GM23338 (cell line): ENCODE measurements around the gene FANCD2OS. TPM values are rescaled to one million over a fixed set of nuclear protein-coding genes. Genes with fewer than 3 reads are reported as not detected.

ENCODE experiments used
- ATAC-seq: fragments of 200-7000 bp; cut with Tn5 transposase; 3 replicates; pipeline ENCODE4 v1.9.1; 2020
- DNase-seq: peaks from one replicate; pipeline ENCODE4 v3.0.0-alpha.2; 2015; ENCODE audit warnings: low spot score
- H2AFZ ChIP-seq: fragments of 200-600 bp; sonication (generic); 2 replicates; pipeline ENCODE4 v1.8.0; 2016; ENCODE audit warnings: antibody characterized with exemption, mild to moderate bottlenecking, moderate library complexity
- H3F3A ChIP-seq: fragments of 200-600 bp; sonication (generic); replicated peaks from 2 replicates; pipeline ENCODE4 v1.8.0; 2017; ENCODE audit warnings: antibody characterized with exemption, mixed run types, low read depth
- H3K27ac ChIP-seq: fragments of 200-600 bp; sonication (generic); 2 replicates; pipeline ENCODE4 v1.6.1; 2016; ENCODE audit warnings: low read depth
- H3K27me3 ChIP-seq: fragments of 200-600 bp; sonication (generic); 2 replicates; pipeline ENCODE4 v1.8.0; 2016; ENCODE audit warnings: mild to moderate bottlenecking, mixed run types, moderate library complexity; ENCODE audit not compliant: insufficient read depth
- H3K36me3 ChIP-seq: fragments of 200-600 bp; sonication (generic); 2 replicates; pipeline ENCODE4 v1.8.0; 2016; ENCODE audit warnings: mild to moderate bottlenecking; ENCODE audit not compliant: insufficient read depth
- H3K4me1 ChIP-seq: fragments of 200-600 bp; sonication (generic); 2 replicates; pipeline ENCODE4 v1.8.0; 2016; ENCODE audit warnings: mild to moderate bottlenecking, moderate library complexity; ENCODE audit not compliant: insufficient read depth
- H3K4me2 ChIP-seq: fragments of 200-600 bp; sonication (generic); 2 replicates; pipeline ENCODE4 v1.7.1; 2017; ENCODE audit warnings: mixed run types
- H3K4me3 ChIP-seq: fragments of 200-600 bp; sonication (generic); 2 replicates; pipeline ENCODE4 v1.6.1; 2016; ENCODE audit warnings: mixed run types
- H3K79me2 ChIP-seq: fragments of 200-600 bp; sonication (generic); replicated peaks from 2 replicates; pipeline ENCODE4 v1.8.0; 2017; ENCODE audit warnings: mild to moderate bottlenecking; ENCODE audit not compliant: insufficient read depth
- H3K9me2 ChIP-seq: fragments of 200-600 bp; sonication (generic); 2 replicates; pipeline ENCODE4 v1.8.0; 2017; ENCODE audit not compliant: insufficient read depth
- H4K20me1 ChIP-seq: fragments of 200-600 bp; sonication (generic); replicated peaks from 2 replicates; pipeline ENCODE4 v1.8.0; 2017; ENCODE audit warnings: mild to moderate bottlenecking; ENCODE audit not compliant: insufficient read depth
- H3K27ac Mint-ChIP-seq: 2 replicates; pipeline ENCODE4 v1.8.0; 2020; ENCODE audit warnings: inconsistent platforms, mild to moderate bottlenecking, moderate library complexity, mixed read lengths
- H3K27me3 Mint-ChIP-seq: 3 replicates; pipeline ENCODE4 v1.8.0; 2022; ENCODE audit warnings: low read depth, mild to moderate bottlenecking, moderate library complexity, mixed read lengths, inconsistent platforms; ENCODE audit not compliant: insufficient read depth, poor library complexity
- H3K36me3 Mint-ChIP-seq: 3 replicates; pipeline ENCODE4 v1.8.0; 2021; ENCODE audit warnings: low read depth, mild to moderate bottlenecking, inconsistent platforms, moderate library complexity, mixed read lengths
- H3K4me1 Mint-ChIP-seq: 3 replicates; pipeline ENCODE4 v1.8.0; 2020; ENCODE audit warnings: mild to moderate bottlenecking, inconsistent platforms, mixed read lengths
- H3K4me3 Mint-ChIP-seq: 3 replicates; pipeline ENCODE4 v1.8.0; 2021; ENCODE audit warnings: moderate library complexity, mild to moderate bottlenecking, inconsistent platforms, mixed read lengths
- H3K9me3 Mint-ChIP-seq: 3 replicates; pipeline ENCODE4 v1.8.0; 2020; ENCODE audit warnings: moderate library complexity, mild to moderate bottlenecking, inconsistent platforms, mixed read lengths
- EZH2phosphoT487 ChIP-seq: fragments of 200-600 bp; sonication (generic); IDR thresholded peaks from one replicate; pipeline ENCODE4 v1.8.1; 2018; ENCODE audit warnings: antibody characterized with exemption; ENCODE audit not compliant: unreplicated experiment
- JUNB ChIP-seq: IDR thresholded peaks from one replicate; pipeline ENCODE4 v1.6.1; 2016; ENCODE audit warnings: antibody characterized with exemption; ENCODE audit not compliant: unreplicated experiment
- NANOG ChIP-seq: IDR thresholded peaks from 2 replicates; pipeline ENCODE4 v1.6.1; 2016; ENCODE audit warnings: antibody characterized with exemption, borderline replicate concordance
- POLR2AphosphoS5 ChIP-seq: IDR thresholded peaks from 2 replicates; pipeline ENCODE4 v1.6.1; 2016; ENCODE audit warnings: antibody characterized with exemption, low read depth
- STAT1 ChIP-seq: IDR thresholded peaks from one replicate; pipeline ENCODE4 v1.6.1; 2016; ENCODE audit warnings: antibody characterized with exemption; ENCODE audit not compliant: unreplicated experiment
- ZNF114 ChIP-seq: fragments of 250-450 bp; sonication (Bioruptor Pico); IDR thresholded peaks from 2 replicates; pipeline ENCODE4 v1.5.0; 2020; ENCODE audit warnings: mild to moderate bottlenecking, moderate library complexity
- polyA plus RNA-seq: library from polyadenylated mRNA; unstranded; fragments of >200 nt; fragmentation: Nextera tagmentation; extraction: Ambion mirVana; gene quantifications from 2 replicates; pipeline ENCODE4 v1.2.1, GENCODE V29; 2016
- total RNA-seq: library from RNA; depleted of rRNA; stranded (reverse); fragments of >200 nt; shearing (Covaris generic); gene quantifications from 2 replicates; pipeline ENCODE4 v1.2.3, GENCODE V29; 2014
- TF ChIP-seq, protein P1 (sequence below): fragments of 250-450 bp; sonication (Bioruptor Pico); IDR thresholded peaks from 2 replicates; pipeline ENCODE4 v1.5.0; 2020; ENCODE audit warnings: mild to moderate bottlenecking, moderate library complexity
- TF ChIP-seq, protein P2 (sequence below), 2 experiments: fragments of 200-600 bp in 1 of 2; sonication (generic) in 1 of 2; conservative IDR thresholded peaks; 2 replicates each; pipeline versions ENCODE4 v1.5.1 to v1.6.1; 2016 to 2017; ENCODE audit warnings: antibody characterized with exemption in 2 of 2, low read depth in 2 of 2, mild to moderate bottlenecking in 2 of 2, moderate library complexity in 1 of 2
- TF ChIP-seq, protein P3 (sequence below): IDR thresholded peaks from 2 replicates; pipeline ENCODE4 v1.6.1; 2016; ENCODE audit warnings: antibody characterized with exemption
- TF ChIP-seq, protein P4 (sequence below): IDR thresholded peaks from one replicate; pipeline ENCODE4 v1.6.1; 2018; ENCODE audit warnings: antibody characterized with exemption; ENCODE audit not compliant: unreplicated experiment

Gene FANCD2OS
- total and polyA plus RNA-seq, 2 experiments from 2014 or later, result 0.94 TPM; not detected in 1

DNA sequence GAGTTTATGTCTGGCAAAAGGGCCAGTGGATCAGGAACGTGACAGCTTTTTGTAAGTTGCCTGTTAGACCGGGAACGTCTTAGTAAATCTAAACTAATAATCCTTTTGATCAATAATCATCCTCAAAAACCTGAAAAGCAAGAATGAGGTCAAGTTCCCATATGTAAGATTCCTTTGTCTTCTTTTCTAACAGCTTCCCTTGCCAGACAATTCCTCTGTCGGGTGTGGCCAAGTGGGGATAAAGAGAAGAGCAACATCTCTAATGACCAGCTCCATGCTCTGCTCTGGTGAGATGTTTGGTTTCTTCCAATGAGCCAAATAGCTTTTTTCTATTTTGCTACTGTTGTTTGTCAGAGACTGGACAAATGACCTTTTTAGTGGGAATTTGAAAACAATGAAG lies 19.8 kb downstream of the FANCD2OS start (continued):
- TF ChIP-seq, protein P1, sequence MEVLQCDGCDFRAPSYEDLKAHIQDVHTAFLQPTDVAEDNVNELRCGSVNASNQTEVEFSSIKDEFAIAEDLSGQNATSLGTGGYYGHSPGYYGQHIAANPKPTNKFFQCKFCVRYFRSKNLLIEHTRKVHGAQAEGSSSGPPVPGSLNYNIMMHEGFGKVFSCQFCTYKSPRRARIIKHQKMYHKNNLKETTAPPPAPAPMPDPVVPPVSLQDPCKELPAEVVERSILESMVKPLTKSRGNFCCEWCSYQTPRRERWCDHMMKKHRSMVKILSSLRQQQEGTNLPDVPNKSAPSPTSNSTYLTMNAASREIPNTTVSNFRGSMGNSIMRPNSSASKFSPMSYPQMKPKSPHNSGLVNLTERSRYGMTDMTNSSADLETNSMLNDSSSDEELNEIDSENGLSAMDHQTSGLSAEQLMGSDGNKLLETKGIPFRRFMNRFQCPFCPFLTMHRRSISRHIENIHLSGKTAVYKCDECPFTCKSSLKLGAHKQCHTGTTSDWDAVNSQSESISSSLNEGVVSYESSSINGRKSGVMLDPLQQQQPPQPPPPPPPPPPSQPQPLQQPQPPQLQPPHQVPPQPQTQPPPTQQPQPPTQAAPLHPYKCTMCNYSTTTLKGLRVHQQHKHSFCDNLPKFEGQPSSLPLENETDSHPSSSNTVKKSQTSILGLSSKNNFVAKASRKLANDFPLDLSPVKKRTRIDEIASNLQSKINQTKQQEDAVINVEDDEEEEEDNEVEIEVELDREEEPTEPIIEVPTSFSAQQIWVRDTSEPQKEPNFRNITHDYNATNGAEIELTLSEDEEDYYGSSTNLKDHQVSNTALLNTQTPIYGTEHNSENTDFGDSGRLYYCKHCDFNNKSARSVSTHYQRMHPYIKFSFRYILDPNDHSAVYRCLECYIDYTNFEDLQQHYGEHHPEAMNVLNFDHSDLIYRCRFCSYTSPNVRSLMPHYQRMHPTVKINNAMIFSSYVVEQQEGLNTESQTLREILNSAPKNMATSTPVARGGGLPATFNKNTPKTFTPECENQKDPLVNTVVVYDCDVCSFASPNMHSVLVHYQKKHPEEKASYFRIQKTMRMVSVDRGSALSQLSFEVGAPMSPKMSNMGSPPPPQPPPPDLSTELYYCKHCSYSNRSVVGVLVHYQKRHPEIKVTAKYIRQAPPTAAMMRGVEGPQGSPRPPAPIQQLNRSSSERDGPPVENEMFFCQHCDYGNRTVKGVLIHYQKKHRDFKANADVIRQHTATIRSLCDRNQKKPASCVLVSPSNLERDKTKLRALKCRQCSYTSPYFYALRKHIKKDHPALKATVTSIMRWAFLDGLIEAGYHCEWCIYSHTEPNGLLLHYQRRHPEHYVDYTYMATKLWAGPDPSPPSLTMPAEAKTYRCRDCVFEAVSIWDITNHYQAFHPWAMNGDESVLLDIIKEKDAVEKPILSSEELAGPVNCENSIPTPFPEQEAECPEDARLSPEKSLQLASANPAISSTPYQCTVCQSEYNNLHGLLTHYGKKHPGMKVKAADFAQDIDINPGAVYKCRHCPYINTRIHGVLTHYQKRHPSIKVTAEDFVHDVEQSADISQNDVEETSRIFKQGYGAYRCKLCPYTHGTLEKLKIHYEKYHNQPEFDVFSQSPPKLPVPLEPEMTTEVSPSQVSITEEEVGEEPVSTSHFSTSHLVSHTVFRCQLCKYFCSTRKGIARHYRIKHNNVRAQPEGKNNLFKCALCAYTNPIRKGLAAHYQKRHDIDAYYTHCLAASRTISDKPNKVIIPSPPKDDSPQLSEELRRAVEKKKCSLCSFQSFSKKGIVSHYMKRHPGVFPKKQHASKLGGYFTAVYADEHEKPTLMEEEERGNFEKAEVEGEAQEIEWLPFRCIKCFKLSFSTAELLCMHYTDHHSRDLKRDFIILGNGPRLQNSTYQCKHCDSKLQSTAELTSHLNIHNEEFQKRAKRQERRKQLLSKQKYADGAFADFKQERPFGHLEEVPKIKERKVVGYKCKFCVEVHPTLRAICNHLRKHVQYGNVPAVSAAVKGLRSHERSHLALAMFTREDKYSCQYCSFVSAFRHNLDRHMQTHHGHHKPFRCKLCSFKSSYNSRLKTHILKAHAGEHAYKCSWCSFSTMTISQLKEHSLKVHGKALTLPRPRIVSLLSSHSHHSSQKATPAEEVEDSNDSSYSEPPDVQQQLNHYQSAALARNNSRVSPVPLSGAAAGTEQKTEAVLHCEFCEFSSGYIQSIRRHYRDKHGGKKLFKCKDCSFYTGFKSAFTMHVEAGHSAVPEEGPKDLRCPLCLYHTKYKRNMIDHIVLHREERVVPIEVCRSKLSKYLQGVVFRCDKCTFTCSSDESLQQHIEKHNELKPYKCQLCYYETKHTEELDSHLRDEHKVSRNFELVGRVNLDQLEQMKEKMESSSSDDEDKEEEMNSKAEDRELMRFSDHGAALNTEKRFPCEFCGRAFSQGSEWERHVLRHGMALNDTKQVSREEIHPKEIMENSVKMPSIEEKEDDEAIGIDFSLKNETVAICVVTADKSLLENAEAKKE (CRISPR knock-in tag), result no peak

DNA sequence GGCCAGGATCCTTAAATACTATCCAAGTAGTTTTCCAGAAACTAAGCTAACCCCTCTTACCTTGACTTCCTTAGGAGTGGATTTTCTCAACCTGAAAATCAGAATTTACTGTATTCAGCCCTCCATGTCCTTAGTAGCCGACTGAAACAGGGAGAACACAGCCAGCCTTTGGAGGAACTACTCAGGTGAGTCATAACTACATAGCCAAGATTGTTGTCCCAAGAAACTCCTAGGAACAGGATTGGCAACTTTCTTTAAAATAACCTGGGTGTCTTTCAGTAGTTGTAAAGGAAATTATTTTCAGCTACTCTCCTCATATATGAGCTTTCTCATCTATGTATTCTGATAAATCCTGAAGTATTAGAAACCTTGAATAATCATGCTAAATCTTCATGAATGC lies 22.3 kb downstream of the FANCD2OS start:
- no peak overlapping the region for H3K4me3 Mint-ChIP-seq
- no peaks in the 10 kb centered on the region for H3K9me3 Mint-ChIP-seq
- Histone ChIP-seq H3K36me3 (peaks cover 71% of the 10 kb centered on the region), H3K27me3 (no peaks in the 10 kb centered on the region), H3K27ac (no peak overlapping the region), H3K4me2 (no peak overlapping the region), H3K9me2 (no peaks in the 10 kb centered on the region), H3K79me2 (no peaks in the 10 kb centered on the region), H3K4me3 (no peak overlapping the region), H4K20me1 (peaks cover 3% of the 10 kb centered on the region; the same call in 1 of the 2 replicates), H3K4me1 (no peaks in the 10 kb centered on the region), H3F3A (peaks cover 3% of the 10 kb centered on the region; the same call in 1 of the 2 replicates), H2AFZ (no peak overlapping the region)
- peaks cover 2% of the 10 kb centered on the region for H3K27me3 Mint-ChIP-seq
- DNase-seq (peak; percentile 5), ATAC-seq (no peak)
- no peaks in the 10 kb centered on the region for H3K4me1 Mint-ChIP-seq
- H3K27ac Mint-ChIP-seq, result no peak overlapping the region
- peaks cover 74% of the 10 kb centered on the region for H3K36me3 Mint-ChIP-seq
- TF ChIP-seq EZH2phosphoT487, result no peak
- TF ChIP-seq, protein P2, sequence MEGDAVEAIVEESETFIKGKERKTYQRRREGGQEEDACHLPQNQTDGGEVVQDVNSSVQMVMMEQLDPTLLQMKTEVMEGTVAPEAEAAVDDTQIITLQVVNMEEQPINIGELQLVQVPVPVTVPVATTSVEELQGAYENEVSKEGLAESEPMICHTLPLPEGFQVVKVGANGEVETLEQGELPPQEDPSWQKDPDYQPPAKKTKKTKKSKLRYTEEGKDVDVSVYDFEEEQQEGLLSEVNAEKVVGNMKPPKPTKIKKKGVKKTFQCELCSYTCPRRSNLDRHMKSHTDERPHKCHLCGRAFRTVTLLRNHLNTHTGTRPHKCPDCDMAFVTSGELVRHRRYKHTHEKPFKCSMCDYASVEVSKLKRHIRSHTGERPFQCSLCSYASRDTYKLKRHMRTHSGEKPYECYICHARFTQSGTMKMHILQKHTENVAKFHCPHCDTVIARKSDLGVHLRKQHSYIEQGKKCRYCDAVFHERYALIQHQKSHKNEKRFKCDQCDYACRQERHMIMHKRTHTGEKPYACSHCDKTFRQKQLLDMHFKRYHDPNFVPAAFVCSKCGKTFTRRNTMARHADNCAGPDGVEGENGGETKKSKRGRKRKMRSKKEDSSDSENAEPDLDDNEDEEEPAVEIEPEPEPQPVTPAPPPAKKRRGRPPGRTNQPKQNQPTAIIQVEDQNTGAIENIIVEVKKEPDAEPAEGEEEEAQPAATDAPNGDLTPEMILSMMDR (conservative IDR thresholded peaks at IDR 0.05; ENCODE audit: low read depth in 2 of 2), result no peak
- no peak for TF ChIP-seq ZNF114 (CRISPR knock-in tag)
- TF ChIP-seq, protein P3, sequence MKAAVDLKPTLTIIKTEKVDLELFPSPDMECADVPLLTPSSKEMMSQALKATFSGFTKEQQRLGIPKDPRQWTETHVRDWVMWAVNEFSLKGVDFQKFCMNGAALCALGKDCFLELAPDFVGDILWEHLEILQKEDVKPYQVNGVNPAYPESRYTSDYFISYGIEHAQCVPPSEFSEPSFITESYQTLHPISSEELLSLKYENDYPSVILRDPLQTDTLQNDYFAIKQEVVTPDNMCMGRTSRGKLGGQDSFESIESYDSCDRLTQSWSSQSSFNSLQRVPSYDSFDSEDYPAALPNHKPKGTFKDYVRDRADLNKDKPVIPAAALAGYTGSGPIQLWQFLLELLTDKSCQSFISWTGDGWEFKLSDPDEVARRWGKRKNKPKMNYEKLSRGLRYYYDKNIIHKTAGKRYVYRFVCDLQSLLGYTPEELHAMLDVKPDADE, result no peak
- TF ChIP-seq, protein P4, sequence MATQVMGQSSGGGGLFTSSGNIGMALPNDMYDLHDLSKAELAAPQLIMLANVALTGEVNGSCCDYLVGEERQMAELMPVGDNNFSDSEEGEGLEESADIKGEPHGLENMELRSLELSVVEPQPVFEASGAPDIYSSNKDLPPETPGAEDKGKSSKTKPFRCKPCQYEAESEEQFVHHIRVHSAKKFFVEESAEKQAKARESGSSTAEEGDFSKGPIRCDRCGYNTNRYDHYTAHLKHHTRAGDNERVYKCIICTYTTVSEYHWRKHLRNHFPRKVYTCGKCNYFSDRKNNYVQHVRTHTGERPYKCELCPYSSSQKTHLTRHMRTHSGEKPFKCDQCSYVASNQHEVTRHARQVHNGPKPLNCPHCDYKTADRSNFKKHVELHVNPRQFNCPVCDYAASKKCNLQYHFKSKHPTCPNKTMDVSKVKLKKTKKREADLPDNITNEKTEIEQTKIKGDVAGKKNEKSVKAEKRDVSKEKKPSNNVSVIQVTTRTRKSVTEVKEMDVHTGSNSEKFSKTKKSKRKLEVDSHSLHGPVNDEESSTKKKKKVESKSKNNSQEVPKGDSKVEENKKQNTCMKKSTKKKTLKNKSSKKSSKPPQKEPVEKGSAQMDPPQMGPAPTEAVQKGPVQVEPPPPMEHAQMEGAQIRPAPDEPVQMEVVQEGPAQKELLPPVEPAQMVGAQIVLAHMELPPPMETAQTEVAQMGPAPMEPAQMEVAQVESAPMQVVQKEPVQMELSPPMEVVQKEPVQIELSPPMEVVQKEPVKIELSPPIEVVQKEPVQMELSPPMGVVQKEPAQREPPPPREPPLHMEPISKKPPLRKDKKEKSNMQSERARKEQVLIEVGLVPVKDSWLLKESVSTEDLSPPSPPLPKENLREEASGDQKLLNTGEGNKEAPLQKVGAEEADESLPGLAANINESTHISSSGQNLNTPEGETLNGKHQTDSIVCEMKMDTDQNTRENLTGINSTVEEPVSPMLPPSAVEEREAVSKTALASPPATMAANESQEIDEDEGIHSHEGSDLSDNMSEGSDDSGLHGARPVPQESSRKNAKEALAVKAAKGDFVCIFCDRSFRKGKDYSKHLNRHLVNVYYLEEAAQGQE, result no peak
- no peak for TF ChIP-seq JUNB
- TF ChIP-seq POLR2AphosphoS5, result no peak
- TF ChIP-seq NANOG, result no peak
- TF ChIP-seq STAT1, result no peak
